ENCODE measurements around the gene CCL15. TPM values are rescaled to one million over a fixed set of nuclear protein-coding genes. Genes with fewer than 3 reads are reported as not detected.

The CCL15 gene
- total RNA-seq, 1 donor from 2014 or later, result not detected

Other genes with a start within 250 kb of the CCL15 start
- 0.08 TPM in 1 of 2 replicates, not detected in the other for gene GAS2L2, start 248.3 kb downstream of the CCL15 start, total RNA-seq
- not detected in 2 replicates for gene C17orf50, start 240.7 kb downstream of the CCL15 start, total RNA-seq
- gene MMP28, start 205.9 kb downstream of the CCL15 start, total RNA-seq, result 0.42 and 0.99 TPM in 2 replicates
- gene TAF15, start 192.1 kb downstream of the CCL15 start, total RNA-seq, result 25.1 and 25.7 TPM in 2 replicates
- not detected in 2 replicates for gene HEATR9, start 132.7 kb downstream of the CCL15 start, total RNA-seq
- gene CCL5, start 121.2 kb downstream of the CCL15 start, total RNA-seq, result 0.11 and 0.62 TPM in 2 replicates
- not detected in 2 replicates for gene RDM1, start 70.8 kb downstream of the CCL15 start, total RNA-seq
- gene LYZL6, start 57.8 kb downstream of the CCL15 start, total RNA-seq, result not detected in 2 replicates
- not detected in 2 replicates for gene CCL16, start 20.1 kb downstream of the CCL15 start, total RNA-seq
- not detected in 2 replicates for gene CCL14, start 14.8 kb downstream of the CCL15 start, total RNA-seq
- gene CCL23, start 16.4 kb upstream of the CCL15 start, total RNA-seq, result not detected in 2 replicates
- not detected in 2 replicates for gene CCL18, start 62.7 kb upstream of the CCL15 start, total RNA-seq
- gene CCL3, start 88.6 kb upstream of the CCL15 start, total RNA-seq, result 1.5 TPM in 1 of 2 replicates, not detected in the other
- not detected in 2 replicates for gene CCL4, start 102.3 kb upstream of the CCL15 start, total RNA-seq
- gene TBC1D3B, start 175.1 kb upstream of the CCL15 start, total RNA-seq, result 2.2 and 2.4 TPM in 2 replicates
- gene CCL3L1, start 195.2 kb upstream of the CCL15 start, total RNA-seq, result not detected in 2 replicates
- gene CCL4L2, start 209.5 kb upstream of the CCL15 start, total RNA-seq, result not detected in 2 replicates

Data from myocyte (in vitro differentiated cells).